ENCODE data around the gene ZNF674.

ZNF674 gene

DNA sequence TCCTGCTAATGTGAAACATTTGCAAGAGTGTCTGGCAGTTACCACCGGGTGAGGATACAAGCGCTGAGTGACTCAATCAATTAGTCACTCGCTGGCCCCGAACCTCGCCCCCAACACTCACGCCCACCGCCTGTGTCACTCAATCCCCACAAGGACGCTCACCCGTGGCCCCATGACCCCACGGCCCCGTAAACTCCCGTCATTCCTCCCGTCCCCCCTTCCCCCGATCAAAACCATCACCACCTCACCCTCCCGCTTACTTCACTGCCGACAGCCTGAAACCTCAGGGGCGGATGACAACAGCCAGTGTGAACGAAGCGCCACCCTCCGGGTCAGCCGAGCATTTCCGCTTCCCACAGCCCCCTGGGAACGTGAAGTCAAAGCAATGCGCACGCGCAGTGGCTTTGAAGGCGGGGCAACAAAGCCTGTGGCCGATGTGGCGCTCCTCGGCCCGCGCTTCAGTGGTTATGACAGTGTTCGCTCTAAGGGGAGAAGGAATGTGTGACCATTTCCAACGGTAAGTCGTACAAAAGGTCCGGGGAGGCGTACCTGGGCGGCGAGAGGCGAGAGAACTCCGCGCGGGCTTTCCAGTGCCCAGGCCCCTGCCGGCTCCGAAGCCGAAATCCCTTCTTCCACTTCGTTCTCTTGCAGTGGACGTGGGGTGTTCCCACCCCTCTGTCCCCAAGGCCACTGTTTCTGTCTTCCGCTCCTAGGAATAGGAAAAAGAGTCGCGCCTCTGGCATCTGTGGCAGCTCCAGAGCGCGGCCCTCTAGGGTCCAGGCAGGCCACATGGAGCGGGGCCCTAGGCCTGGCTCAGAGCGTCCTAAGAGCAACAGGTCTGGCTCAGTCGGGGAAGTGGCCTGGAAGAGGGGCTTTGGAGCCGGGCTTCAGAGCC, at the start of gene ZNF674:
Gene ZNF674, minus strand, starts transcription at position 311 of the 895 bp plus-strand sequence. CDS start 3,334 bp downstream, outside the sequence.
- DNase-seq (ENCODE audit: low read depth) = peak; percentile 78

DNA sequence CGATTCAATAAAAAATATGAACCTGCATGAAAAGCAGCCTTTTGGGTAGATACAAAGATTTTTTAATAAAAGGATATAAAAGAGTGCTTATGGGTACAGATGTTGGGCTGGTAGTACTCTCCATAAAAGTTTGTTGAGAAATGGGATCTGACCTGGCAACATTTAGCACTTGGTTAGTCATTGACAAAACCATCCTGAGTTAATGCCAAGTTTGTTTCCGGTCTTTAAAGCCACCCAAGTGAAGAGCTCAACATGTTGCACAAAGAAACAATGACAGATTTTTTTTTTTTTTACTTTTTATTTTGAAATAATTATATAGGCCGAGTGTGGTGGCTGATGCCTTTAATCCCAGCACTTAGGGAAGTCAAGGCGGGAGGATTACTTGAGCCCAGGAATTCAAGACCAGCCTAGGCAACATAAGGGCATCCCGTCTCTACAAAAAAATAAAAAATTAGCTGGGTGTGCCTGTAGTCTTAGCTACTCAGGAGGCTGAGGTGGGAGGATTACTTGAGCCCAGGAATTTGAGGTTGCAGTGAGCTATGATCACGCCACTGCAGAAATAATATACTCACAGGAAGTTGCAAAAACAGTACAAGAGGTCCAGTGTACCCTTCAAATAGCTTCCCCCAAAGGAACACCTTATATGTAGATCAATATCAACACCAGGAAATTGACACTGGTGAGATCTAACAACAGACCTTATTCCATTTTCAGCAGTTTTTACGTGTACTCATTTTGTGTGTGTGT, 44.9 kb upstream of the ZNF674 start:
- DNase-seq (ENCODE audit: low read depth) = no peak

DNA sequence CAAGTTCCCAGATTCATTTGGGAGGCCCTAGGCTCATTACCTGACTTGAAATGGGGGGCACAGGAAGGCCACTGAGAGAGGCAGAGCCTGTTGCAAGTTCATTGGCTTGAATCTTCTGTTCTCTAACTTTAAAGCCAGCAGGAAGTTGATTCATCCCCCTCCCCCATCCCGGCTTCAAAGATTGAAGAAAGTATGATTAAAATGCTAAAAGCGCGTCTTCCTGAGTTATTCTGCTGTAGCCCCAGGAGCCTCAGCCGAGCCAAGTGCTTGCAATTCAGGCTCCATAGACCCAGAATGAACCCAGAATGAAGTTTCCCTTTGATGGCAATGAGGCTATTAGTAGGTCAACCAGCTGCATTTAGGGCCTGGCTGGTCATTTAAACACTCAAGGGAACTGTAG, 43.0 kb upstream of the ZNF674 start:
- no peak for DNase-seq (ENCODE audit: low read depth)

DNA sequence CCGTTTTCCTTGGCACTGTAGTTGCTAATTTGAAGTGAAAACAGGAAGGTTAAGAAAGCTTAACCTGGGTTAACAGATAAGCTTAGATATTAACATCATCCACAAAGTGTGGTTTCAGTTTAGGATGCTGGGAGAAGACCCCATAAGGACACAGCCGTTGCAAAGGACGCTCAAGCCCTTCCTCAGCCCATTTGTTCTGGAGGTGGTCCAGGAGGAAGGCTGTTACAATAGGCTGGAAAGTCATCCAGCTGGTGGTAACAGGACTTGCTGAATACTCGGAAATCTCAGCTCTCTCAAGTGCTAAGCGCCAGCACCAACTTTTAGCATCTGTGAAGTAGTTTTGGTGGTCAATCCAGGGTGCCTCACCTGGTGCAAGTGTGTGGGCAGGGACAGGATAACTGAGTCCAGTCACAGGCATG, 42.5 kb upstream of the ZNF674 start:
- DNase-seq (ENCODE audit: low read depth) = no peak

- no peak for DNase-seq (ENCODE audit: low read depth)
Measured at GRCh38 chrX:46587158-46587557, 41.9 kb upstream of the ZNF674 start.

- no peak for DNase-seq (ENCODE audit: low read depth)
Measured at GRCh38 chrX:46584736-46585135, 39.5 kb upstream of the ZNF674 start.

DNA sequence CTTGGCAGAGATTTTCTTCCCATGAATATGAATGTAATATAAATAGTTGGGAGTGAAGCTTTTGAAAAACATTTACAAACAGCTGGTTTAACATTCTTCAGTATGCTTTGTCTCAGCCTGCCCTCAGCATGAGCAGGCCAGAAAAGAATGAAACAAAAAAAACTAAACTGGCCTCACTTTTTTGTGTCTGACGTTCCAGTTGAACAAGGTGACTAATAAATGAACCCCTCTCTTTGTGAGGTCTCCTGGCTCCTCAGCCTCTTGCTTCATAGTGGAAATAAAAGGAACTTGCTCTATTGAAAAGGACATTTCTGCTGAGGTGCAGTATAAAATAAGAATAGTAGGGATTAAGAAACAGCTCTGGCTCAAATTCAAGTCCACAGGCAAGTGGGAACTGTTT, 37.7 kb upstream of the ZNF674 start:
- DNase-seq (ENCODE audit: low read depth) = no peak

DNA sequence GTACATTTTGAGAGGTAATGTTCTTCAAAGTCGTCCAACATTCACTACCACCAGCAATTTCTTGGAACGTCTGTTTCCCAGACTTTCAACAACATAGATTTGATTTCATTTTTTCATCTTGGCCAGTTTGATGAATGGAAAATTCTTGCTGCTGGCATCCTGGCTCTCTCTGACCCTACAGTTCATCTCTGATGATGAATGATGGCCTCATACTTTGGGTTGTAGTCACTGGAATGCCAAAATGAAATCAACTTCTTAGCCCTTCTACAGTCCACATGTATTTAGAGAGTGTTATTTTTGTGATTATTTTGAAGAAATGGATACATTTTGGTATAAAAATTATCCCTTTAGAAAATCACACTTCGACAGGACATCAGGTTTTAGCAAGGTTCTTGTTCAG, 37.1 kb upstream of the ZNF674 start:
- no peak for DNase-seq (ENCODE audit: low read depth)

DNA sequence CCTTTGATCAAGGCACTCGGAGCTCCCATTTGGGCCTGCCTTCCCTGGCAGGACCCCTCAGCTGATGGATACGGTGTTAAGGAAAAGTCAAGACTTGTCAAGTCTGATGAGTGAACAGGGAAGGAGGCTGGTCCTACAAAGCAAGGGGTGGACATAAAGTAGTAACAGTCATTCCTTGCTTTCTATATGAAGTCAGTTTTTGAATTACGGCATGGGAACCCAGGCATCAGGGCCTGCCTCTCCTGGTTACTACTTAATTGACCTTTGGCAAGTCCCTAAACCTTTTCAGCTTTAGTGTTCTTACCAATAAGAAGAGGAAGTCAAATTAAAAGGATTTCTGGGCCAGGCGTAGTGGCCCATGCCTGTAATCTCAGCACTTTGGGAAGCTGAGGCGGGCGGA, 35.4 kb upstream of the ZNF674 start:
- DNase-seq (ENCODE audit: low read depth) = no peak

DNA sequence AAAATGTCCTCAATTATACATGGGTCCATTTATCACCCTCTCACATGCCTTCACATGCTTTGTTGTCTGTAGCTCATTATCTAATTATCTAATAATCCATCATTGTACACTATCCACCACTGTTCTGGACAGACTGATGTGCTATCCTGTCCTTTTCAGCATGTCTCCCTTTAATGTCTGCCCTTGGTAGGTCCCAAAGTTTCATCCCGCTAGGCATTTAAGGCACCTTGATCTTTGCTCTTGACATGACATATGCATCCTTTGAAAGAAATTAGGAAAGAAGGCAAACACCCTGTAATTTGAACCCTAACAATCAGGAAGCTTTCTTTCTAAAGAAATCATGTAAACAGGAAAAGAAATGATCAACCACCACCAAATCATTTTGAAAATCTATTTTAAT, 34.0 kb upstream of the ZNF674 start:
- DNase-seq (ENCODE audit: low read depth) = no peak

- no peak for DNase-seq (ENCODE audit: low read depth)
Measured at GRCh38 chrX:46577221-46578005, 32.2 kb upstream of the ZNF674 start.

- no peak for DNase-seq (ENCODE audit: low read depth)
Measured at GRCh38 chrX:46576458-46576857, 31.2 kb upstream of the ZNF674 start.

GRCh38 chrX:46575991-46576392, 30.8 kb upstream of the ZNF674 start:
- no peak for DNase-seq (ENCODE audit: low read depth)

DNA sequence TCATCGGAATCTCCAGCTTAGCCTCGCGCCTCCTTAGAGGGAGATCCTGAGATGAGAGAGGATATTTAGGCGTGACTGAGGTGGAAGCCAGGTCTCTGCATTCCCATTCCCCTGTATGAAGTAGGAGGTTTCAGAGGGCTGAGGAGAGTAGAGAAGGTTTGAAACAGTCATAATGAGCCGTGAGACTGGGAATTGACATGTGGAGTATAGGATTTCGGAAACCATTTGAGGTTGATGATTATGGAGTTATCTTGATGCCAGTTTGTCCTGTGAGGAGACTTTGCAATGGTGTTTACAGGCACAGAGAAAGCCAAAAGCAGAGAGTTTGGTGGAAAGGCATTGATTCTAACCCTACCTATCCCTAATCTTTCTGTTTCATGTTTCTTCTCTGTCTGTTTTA, 30.4 kb upstream of the ZNF674 start:
- DNase-seq (ENCODE audit: low read depth) = no peak

DNA sequence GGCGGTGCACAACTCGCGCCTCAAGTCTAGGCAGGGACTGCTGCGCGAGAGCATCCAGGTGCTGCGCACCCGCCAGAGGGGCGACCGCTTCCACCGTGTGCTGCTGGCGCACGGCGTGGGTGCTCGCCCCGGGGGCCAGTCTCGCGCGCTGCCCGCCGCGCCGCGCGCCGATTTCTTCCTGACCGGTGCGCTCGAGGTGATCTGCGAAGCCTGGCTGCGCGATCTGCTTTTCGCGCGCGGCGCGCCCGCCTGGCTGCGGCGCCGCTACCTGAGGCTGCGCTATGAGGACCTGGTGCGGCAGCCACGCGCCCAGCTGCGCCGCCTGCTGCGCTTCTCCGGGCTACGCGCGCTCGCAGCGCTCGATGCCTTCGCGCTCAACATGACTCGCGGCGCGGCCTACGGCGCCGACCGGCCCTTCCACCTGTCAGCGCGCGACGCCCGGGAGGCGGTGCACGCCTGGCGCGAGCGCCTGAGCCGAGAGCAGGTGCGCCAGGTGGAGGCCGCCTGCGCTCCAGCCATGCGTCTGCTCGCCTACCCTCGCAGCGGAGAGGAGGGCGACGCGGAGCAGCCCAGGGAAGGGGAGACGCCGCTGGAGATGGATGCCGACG, 29.7 kb upstream of the ZNF674 start:
- DNase-seq (ENCODE audit: low read depth) = no peak

DNA sequence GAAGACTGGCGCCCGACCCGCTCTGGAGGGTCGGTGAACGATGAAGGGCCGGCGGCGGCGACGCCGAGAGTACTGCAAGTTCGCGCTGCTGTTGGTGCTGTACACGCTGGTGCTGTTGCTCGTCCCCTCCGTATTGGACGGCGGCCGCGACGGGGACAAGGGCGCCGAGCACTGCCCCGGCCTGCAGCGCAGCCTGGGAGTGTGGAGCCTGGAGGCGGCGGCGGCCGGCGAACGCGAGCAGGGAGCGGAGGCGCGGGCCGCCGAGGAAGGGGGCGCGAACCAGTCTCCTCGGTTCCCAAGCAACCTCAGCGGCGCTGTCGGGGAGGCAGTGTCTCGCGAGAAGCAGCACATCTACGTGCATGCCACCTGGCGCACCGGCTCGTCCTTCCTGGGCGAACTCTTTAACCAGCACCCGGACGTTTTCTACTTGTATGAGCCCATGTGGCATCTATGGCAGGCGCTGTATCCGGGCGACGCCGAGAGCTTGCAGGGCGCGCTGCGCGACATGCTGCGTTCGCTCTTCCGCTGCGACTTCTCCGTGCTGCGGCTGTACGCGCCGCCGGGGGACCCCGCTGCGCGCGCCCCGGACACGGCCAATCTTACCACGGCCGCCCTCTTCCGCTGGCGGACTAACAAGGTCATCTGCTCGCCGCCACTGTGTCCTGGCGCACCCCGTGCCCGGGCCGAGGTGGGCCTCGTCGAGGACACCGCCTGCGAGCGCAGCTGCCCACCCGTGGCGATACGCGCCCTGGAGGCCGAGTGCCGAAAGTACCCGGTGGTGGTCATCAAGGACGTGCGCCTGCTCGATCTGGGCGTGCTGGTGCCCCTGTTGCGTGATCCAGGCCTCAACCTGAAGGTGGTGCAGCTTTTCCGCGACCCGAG, 28.9 kb upstream of the ZNF674 start:
- no peak for DNase-seq (ENCODE audit: low read depth)

- no peak for DNase-seq (ENCODE audit: low read depth)
Measured at GRCh38 chrX:46573331-46573891, 28.2 kb upstream of the ZNF674 start, which contains the start of gene CHST7. TSS of gene CHST7 (plus strand) at chrX:46573765. CDS start at chrX:46573932, 167 bp downstream.

- DNase-seq (ENCODE audit: low read depth) = no peak
Measured at GRCh38 chrX:46572340-46572936, 27.2 kb upstream of the ZNF674 start.

DNA sequence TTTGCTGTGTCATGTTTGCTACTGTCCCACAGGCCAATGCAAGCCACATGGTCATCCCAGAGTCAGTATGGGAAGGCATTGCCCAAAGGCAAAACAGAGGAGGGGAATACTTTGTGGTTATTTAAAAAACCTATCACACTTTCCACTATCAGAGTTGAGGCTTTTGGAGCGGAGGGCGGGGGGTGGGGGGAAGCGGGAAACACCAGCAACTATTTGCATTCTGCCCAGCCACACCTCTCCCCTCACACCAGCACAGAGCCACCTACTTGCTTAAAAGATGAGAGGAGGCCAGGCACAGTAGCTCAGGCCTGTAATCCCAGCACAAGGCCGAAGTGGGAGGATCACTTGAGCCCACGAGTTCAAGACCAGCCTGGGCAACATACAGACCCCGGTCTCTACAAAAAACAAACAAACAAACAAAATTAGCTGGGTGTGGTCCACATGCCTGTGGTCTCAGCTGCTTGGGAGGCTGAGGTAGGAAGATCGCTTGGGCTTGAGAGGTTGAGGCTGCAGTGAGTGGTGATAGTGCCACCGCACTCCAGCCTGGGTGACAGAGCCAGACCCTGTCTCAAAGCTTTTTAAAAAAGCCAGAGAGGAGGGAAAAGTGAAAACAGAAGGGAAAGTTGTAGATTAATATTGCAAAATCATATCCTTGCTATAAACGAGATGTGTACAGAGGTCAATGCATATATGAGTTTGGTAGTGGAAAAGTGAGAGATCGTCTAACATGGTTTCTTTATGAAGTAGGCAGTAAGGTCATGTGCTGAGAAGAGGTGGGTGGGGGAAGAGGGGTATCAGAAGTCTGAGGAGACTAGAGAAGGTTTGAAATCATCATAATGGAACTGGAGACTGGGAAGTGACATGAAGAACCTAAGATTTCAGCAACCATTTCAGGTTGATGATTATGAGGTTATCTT, 26.5 kb upstream of the ZNF674 start:
- no peak for DNase-seq (ENCODE audit: low read depth)

Data from stimulated activated CD8-positive, alpha-beta memory T cell treated with anti-CD3 and anti-CD28 coated beads, Interleukin-15, amount 100 ng/mL, for 24 hours (primary cell).